Testis (tissue), 2 donors: ENCODE data around the gene TMEM109.

Source experiments
- POLR2A ChIP-seq: fragments of 450-650 bp; IDR thresholded peaks from one replicate; pipeline ENCODE4 v1.6.1; 2017; ENCODE audit warnings: antibody characterized with exemption, mild to moderate bottlenecking, moderate library complexity
- TF ChIP-seq, protein P1 (sequence below), 3 experiments: fragments of 450-650 bp in 2 of 3; fragments of 200-600 bp in 1 of 3; sonication (generic) in 1 of 3; IDR thresholded peaks; one replicate each; pipeline ENCODE4 v1.5.1; 2016 to 2019; ENCODE audit warnings: antibody characterized with exemption in 3 of 3, mild to moderate bottlenecking in 2 of 3, moderate library complexity in 1 of 3

DNA sequence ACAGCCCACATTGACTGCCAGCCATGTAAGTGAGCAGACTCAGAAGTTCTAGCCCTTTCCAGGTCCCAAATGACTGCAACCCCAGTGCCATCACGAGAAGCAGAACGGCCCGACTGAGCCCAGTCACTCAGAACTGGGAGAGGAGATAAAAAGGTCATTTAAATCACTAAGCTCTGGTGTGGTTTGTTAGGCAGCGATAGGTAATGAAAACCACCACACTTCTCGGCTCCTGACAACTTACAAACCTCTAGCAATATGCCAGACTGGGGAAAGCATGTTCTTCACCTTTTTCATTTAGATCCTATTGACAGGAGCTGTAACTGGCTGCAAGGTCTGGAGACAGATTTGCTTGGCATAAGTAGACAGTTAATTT is 31.3 kb downstream of the TMEM109 start:
- no peak for TF ChIP-seq POLR2A
- TF ChIP-seq, protein P1, sequence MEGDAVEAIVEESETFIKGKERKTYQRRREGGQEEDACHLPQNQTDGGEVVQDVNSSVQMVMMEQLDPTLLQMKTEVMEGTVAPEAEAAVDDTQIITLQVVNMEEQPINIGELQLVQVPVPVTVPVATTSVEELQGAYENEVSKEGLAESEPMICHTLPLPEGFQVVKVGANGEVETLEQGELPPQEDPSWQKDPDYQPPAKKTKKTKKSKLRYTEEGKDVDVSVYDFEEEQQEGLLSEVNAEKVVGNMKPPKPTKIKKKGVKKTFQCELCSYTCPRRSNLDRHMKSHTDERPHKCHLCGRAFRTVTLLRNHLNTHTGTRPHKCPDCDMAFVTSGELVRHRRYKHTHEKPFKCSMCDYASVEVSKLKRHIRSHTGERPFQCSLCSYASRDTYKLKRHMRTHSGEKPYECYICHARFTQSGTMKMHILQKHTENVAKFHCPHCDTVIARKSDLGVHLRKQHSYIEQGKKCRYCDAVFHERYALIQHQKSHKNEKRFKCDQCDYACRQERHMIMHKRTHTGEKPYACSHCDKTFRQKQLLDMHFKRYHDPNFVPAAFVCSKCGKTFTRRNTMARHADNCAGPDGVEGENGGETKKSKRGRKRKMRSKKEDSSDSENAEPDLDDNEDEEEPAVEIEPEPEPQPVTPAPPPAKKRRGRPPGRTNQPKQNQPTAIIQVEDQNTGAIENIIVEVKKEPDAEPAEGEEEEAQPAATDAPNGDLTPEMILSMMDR (IDR thresholded peaks at IDR 0.05): no peak
